Retinal pigment epithelial cell (primary cell): Measurements from ENCODE around the gene DPY19L1.

Experiments
- DNase-seq: peaks from one replicate; pipeline ENCODE4 v3.0.0-alpha.2; 2010; ENCODE audit warnings: low read depth
- H3K4me3 ChIP-seq: 2 replicates; pipeline ENCODE4 v1.5.1; 2011; ENCODE audit warnings: mild to moderate bottlenecking, low read length, control low read depth, moderate library complexity
- TF ChIP-seq, protein P1 (sequence below): conservative IDR thresholded peaks from 2 replicates; pipeline ENCODE4 v1.5.1; 2011; ENCODE audit warnings: low read depth, low read length, control low read depth, inconsistent platforms

DPY19L1 gene

DNA sequence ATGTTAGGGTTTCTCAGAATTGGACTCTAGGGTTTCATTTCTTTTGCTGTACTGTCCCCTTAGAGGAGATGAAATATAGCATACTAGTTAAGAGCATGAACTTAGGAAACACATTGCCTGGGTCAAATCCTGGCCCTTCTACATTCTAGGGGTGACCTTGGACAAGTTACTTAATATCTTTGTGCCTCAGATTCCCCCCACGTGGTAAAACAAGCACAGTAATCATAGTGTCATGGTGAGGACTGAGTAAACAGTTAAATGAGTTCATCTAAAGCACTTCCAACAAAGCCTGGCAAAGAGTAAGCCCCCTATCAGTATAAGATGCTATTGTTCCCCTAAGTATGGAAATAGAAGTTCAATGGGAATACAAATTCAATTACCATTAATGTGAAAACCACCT, 5.1 kb downstream of the DPY19L1 start:
- H3K4me3 ChIP-seq = no peak overlapping the region
- TF ChIP-seq, protein P1, sequence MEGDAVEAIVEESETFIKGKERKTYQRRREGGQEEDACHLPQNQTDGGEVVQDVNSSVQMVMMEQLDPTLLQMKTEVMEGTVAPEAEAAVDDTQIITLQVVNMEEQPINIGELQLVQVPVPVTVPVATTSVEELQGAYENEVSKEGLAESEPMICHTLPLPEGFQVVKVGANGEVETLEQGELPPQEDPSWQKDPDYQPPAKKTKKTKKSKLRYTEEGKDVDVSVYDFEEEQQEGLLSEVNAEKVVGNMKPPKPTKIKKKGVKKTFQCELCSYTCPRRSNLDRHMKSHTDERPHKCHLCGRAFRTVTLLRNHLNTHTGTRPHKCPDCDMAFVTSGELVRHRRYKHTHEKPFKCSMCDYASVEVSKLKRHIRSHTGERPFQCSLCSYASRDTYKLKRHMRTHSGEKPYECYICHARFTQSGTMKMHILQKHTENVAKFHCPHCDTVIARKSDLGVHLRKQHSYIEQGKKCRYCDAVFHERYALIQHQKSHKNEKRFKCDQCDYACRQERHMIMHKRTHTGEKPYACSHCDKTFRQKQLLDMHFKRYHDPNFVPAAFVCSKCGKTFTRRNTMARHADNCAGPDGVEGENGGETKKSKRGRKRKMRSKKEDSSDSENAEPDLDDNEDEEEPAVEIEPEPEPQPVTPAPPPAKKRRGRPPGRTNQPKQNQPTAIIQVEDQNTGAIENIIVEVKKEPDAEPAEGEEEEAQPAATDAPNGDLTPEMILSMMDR = no peak
- DNase-seq = no peak

GRCh38 chr7:35030848-35031247, 6.4 kb downstream of the DPY19L1 start:
- DNase-seq = no peak
- TF ChIP-seq, protein P1 = no peak
- no peak overlapping the region for H3K4me3 ChIP-seq

DNA sequence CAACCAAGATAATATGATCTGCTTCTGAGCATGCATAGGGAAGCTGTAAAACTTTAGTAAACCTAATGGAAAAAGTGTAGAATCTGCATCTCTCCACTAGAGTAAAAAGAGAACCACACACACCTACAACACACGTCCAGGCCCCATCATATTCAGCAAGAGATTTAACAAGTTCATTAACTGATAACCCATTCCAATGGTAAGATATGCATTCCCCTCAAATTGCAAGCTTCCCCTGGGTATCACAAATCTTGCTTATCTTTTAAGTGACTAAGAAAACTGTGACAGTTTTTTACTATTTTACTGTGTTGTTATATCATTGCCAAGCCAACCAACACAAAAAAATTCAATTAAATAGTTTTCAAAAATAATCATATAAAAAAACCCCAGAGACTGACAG, 8.0 kb downstream of the DPY19L1 start:
- H3K4me3 ChIP-seq = no peak overlapping the region
- TF ChIP-seq, protein P1 = no peak
- no peak for DNase-seq

GRCh38 chr7:35026150-35026549, 11.1 kb downstream of the DPY19L1 start:
- H3K4me3 ChIP-seq = no peak overlapping the region
- TF ChIP-seq, protein P1 = no peak
- no peak for DNase-seq

GRCh38 chr7:35025369-35025870, 11.9 kb downstream of the DPY19L1 start:
- no peak for DNase-seq
- TF ChIP-seq, protein P1 = no peak
- H3K4me3 ChIP-seq = no peak overlapping the region

DNA sequence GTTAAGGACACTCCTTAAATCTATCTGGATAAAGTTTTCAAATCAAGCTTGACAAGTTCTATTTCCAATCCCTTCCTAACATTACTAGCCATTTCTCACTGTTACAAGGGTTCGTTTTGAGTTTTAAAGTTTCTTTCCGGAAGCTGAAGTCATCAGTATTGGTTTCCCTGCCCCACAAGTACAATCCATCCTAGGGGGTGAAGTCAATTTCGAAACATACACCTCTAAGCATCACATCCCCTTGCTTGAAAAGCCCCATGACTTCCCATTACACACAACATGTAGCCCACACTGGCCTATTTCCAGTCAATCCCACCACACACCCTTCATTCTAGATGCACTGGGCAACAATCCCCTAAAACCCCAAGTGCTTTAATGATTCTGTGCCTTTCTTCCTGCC, 13.0 kb downstream of the DPY19L1 start:
- H3K4me3 ChIP-seq = no peak overlapping the region
- DNase-seq = no peak
- TF ChIP-seq, protein P1 = no peak

GRCh38 chr7:35022725-35023124, 14.6 kb downstream of the DPY19L1 start:
- TF ChIP-seq, protein P1 = no peak
- no peak for DNase-seq
- no peak overlapping the region for H3K4me3 ChIP-seq
